Activated B cell treated with CpG ODN at 0.5 μM for 24 hours (primary cell): ENCODE results near the gene NANP. TPM values are rescaled to one million over a fixed set of nuclear protein-coding genes. Genes with fewer than 3 reads are reported as not detected.
"Not testable (repeated sequence)": the region's sequence is repeated elsewhere in the genome, so short reads cannot be mapped to it uniquely, and the experiment has no call there.

ENCODE experiments used
- ATAC-seq: fragments of 200-7000 bp; cut with Tn5 transposase; one replicate; pipeline ENCODE4 v1.10.0; 2021; ENCODE audit warnings: low read depth, mild to moderate bottlenecking, moderate library complexity
- CTCF ChIA-PET: fragments of 350-600 bp; sonication (Branson Sonifier 250); formaldehyde crosslinking; loops from one replicate; lab custom pipeline; 2021; ENCODE audit warnings: antibody characterized with exemption; lab: Charles Lee
- POLR2A ChIA-PET: fragments of 350-600 bp; sonication (Branson Sonifier 250); formaldehyde crosslinking; loops from one replicate; lab custom pipeline; 2021; ENCODE audit warnings: antibody characterized with exemption; lab: Charles Lee
- DNase-seq: peaks from one replicate; pipeline ENCODE4 v3.0.0; 2022
- H3K27ac Mint-ChIP-seq: one replicate; pipeline ENCODE4 v1.8.0; 2020; ENCODE audit warnings: mixed read lengths
- H3K27me3 Mint-ChIP-seq: one replicate; pipeline ENCODE4 v1.8.0; 2021; ENCODE audit warnings: mixed read lengths
- H3K36me3 Mint-ChIP-seq: one replicate; pipeline ENCODE4 v1.8.0; 2021; ENCODE audit warnings: low read depth, mixed read lengths
- H3K4me1 Mint-ChIP-seq: one replicate; pipeline ENCODE4 v1.8.0; 2021; ENCODE audit warnings: mixed read lengths
- H3K4me3 Mint-ChIP-seq: one replicate; pipeline ENCODE4 v1.8.0; 2020; ENCODE audit warnings: mild to moderate bottlenecking, mixed read lengths
- H3K9me3 Mint-ChIP-seq: one replicate; pipeline ENCODE4 v1.8.0; 2020; ENCODE audit warnings: mixed read lengths
- intact Hi-C: fragments of 100-400 bp; cut with micrococcal nuclease; formaldehyde crosslinking; loops from one replicate; pipeline ENCODE4 v1.15.1; 2024
- total RNA-seq: library from RNA; stranded (reverse); gene quantifications from 2 replicates; pipeline ENCODE4 v1.2.3, GENCODE V29; 2022
- TF ChIP-seq, protein P1 (sequence below): fragments of 200-600 bp; IDR thresholded peaks from one replicate; pipeline ENCODE4 v1.8.0; 2022; ENCODE audit warnings: antibody characterized with exemption, mild to moderate bottlenecking

The NANP gene
- total RNA-seq, 1 donor from 2014 or later, result 2.7 TPM

DNA sequence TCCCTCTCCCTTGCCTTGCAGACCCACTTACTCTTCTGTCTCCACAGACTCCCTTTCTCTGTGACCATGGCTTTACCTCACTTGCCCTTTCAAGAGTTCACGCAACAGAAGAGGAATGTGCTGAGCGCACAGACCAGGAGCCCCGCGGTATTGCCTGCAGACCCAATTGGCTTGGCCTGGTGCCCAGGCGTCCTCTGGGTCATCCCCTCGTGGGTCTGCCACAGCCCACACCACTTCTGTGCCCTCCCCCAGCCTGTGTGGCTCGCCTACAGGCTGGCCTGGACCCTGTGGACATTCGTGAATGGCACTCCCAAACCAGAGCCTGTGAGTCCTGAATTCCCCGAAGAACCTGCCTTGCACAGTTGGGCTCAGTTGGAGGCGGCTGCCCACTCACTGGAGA, 23.2 kb downstream of the NANP start:
- ATAC-seq (no peak), DNase-seq (no peak)
- POLR2A ChIA-PET, result no interaction called here
- H3K27ac Mint-ChIP-seq, result no peak overlapping the region
- H3K4me1 Mint-ChIP-seq, result no peaks in the 10 kb centered on the region
- TF ChIP-seq, protein P1, sequence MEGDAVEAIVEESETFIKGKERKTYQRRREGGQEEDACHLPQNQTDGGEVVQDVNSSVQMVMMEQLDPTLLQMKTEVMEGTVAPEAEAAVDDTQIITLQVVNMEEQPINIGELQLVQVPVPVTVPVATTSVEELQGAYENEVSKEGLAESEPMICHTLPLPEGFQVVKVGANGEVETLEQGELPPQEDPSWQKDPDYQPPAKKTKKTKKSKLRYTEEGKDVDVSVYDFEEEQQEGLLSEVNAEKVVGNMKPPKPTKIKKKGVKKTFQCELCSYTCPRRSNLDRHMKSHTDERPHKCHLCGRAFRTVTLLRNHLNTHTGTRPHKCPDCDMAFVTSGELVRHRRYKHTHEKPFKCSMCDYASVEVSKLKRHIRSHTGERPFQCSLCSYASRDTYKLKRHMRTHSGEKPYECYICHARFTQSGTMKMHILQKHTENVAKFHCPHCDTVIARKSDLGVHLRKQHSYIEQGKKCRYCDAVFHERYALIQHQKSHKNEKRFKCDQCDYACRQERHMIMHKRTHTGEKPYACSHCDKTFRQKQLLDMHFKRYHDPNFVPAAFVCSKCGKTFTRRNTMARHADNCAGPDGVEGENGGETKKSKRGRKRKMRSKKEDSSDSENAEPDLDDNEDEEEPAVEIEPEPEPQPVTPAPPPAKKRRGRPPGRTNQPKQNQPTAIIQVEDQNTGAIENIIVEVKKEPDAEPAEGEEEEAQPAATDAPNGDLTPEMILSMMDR, result no peak
- peaks cover 2% of the 10 kb centered on the region for H3K27me3 Mint-ChIP-seq
- H3K36me3 Mint-ChIP-seq, result no peaks in the 10 kb centered on the region
- H3K9me3 Mint-ChIP-seq, result no peaks in the 10 kb centered on the region
- intact Hi-C loops, result no loop called here
- CTCF ChIA-PET, result no interaction called here
- no peak overlapping the region for H3K4me3 Mint-ChIP-seq

DNA sequence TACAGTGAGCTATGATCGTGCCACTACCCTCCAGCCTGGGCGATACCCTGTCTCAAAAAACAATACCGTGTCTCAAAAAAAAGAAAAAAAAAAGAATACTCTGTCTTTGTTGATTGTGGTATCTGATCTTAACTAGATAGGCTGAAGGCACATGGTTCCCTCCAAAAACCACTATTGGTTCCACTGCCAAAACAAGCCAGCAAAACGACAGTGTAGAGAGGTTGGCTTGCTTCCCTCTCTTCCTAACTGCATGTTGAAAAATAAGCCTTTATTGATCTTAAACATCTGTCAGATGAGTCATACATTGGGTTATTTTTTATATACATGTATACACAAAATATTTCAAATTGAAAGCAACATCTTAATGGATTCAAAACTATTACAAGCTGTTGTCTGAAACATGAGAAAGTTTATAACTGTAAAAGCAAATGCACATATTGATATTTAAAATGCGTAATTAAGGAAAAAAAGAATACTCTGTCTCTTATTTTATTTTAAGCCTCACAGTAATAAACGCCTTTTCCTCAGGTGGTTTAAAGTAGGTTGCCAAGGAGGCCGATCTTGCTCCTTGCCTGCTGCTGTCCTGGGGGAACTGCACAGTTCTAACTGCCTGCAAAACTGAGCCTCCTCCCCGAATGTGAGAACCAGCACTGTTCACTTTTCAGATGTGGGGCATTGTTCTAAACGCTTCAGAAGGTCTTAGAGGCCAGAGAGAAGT, 31.5 kb downstream of the NANP start:
- no peak for DNase-seq
- no peaks in the 10 kb centered on the region for H3K4me1 Mint-ChIP-seq
- no peaks in the 10 kb centered on the region for H3K36me3 Mint-ChIP-seq
- intact Hi-C loops, result no loop called here
- H3K27ac Mint-ChIP-seq, result no peak overlapping the region
- no peaks in the 10 kb centered on the region for H3K27me3 Mint-ChIP-seq
- ChIA-PET CTCF (no interaction called here), POLR2A (no interaction called here)
- no peak for ATAC-seq
- H3K4me3 Mint-ChIP-seq, result no peak overlapping the region
- TF ChIP-seq, protein P1, result no peak
- H3K9me3 Mint-ChIP-seq, result no peaks in the 10 kb centered on the region

DNA sequence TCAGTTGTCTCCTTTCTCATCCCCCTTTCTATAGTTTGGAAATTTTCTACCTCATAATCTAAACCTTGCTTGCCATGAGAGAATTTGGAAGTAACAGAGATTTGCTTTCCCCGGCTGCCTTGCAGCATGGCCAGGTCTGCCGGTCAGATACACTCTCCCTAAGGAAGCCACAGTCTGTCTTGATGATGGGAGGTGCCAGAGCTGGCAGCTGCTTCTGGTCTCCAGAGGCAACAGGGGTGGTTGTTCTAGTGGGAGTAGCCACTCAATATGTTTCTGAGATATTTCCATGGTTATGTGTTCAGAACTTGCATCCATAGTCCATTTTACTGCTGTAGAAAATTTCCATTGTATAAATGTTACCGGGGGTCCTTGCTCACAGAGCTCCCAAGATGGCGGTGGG, 33.0 kb downstream of the NANP start:
- H3K4me1 Mint-ChIP-seq, H3K27ac Mint-ChIP-seq, POLR2A ChIA-PET, CTCF ChIA-PET, ATAC-seq, H3K27me3 Mint-ChIP-seq, DNase-seq, H3K9me3 Mint-ChIP-seq, intact Hi-C loops, H3K4me3 Mint-ChIP-seq, H3K36me3 Mint-ChIP-seq: not testable (repeated sequence)

DNA sequence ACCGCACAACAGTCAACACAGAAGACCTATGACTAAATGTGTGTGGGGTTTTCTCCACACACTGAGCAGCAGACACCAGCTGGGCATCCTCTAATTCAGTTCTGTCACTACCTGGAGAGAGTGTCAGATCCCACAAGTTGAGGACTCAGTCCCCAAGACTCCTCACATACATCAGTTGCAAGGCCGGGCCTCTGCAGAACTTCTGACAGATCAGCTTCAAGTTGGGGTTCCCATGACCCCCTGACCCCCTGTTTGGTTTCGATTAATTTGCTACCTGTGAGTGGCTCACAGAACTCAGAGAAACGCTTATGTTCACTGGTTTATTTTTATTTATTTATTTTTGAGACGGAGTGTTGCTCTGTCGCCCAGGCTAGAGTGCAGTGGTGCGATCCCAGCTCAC, 35.3 kb downstream of the NANP start:
- Mint-ChIP-seq H3K9me3 (no peaks in the 10 kb centered on the region), H3K4me1 (peaks cover 4% of the 10 kb centered on the region), H3K36me3 (no peaks in the 10 kb centered on the region), H3K27ac (no peak overlapping the region), H3K27me3 (peaks cover 10% of the 10 kb centered on the region), H3K4me3 (no peak overlapping the region)
- ATAC-seq, result no peak
- CTCF ChIA-PET, result no interaction called here
- DNase-seq, result no peak
- POLR2A ChIA-PET, result interaction anchor here (0.6 kb wide), 1 partner anchor 97 kb away, joined by 3 read pairs; no protein-coding TSS in a partner anchor
- TF ChIP-seq, protein P1, result no peak
- intact Hi-C loops, result no loop called here

DNA sequence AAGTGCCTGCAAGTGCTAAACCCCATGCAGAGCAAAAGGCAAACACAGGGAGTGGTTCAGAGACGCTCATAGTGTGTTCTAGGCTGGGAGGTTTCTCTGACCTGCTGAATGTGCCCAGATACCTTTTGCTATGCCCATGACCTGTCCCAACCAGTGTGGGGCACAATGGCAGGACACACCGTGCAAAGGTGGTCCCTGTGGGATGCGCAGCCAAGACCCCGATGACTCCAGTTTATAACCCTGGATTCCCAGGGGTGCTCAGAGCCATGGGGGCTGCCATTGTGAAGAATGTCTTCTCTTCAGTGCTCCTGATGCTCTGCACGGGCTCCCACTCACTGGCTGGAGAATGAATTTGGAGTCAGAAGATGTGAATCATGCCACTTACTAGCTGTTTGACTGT, 36.3 kb downstream of the NANP start:
- CTCF ChIA-PET, result no interaction called here
- H3K27ac Mint-ChIP-seq, result no peak overlapping the region
- ATAC-seq, result no peak
- no peaks in the 10 kb centered on the region for H3K36me3 Mint-ChIP-seq
- TF ChIP-seq, protein P1, result no peak
- no peak for DNase-seq
- H3K4me1 Mint-ChIP-seq, result peaks cover 4% of the 10 kb centered on the region
- peaks cover 19% of the 10 kb centered on the region for H3K27me3 Mint-ChIP-seq
- H3K4me3 Mint-ChIP-seq, result no peak overlapping the region
- intact Hi-C loops, result no loop called here
- no peaks in the 10 kb centered on the region for H3K9me3 Mint-ChIP-seq
- POLR2A ChIA-PET, result no interaction called here
